GM21825 (cell line): ENCODE results near the gene MNT.

ENCODE experiments used
- ATAC-seq: cut with Tn5 transposase; IDR thresholded peaks from one replicate; pipeline ENCODE4 v1.9.1; 2021; ENCODE audit warnings: mild to moderate bottlenecking, moderate library complexity; ENCODE audit not compliant: unreplicated experiment

MNT gene

DNA sequence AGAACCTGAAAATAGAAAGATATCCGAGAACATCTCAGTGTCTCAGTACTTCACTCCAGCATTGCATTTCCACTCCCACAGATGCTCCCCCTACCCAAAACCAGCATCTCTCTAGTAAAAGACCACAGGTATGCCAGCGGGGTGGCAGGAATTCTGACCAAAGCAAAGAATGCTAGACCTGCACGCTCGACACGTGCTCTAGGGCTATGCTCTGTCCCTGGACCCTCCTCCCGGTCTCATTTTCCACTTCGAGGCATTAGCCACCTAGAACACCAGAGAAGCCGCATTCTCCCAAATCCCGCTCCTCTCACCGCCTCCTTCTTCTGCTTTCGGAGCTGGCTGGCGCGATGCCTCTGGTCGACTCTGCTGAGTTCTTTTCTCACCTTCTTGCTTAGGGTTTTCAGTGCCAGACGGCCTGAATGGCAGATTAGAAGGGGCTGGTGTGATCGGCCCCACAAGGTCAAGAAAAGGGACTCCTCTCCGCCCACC lies 65.1 kb downstream of the MNT start:
- ATAC-seq = no peak
